BLaER1 (cell line): ENCODE results near the gene GMPPA.

Experiments used
- H3K27ac ChIP-seq: shearing (Covaris generic); formaldehyde crosslinking; 2 replicates; pipeline ENCODE4 v1.8.1; 2022
- H3K27me3 ChIP-seq: shearing (Covaris generic); formaldehyde crosslinking; 2 replicates; pipeline ENCODE4 v1.8.1; 2022
- H3K36me3 ChIP-seq: shearing (Covaris generic); formaldehyde crosslinking; 2 replicates; pipeline ENCODE4 v1.8.1; 2022
- H3K4me1 ChIP-seq: shearing (Covaris generic); formaldehyde crosslinking; 2 replicates; pipeline ENCODE4 v1.8.1; 2022
- H3K4me2 ChIP-seq: shearing (Covaris generic); formaldehyde crosslinking; 2 replicates; pipeline ENCODE4 v1.8.1; 2022
- H3K4me3 ChIP-seq: shearing (Covaris generic); formaldehyde crosslinking; 2 replicates; pipeline ENCODE4 v1.8.1; 2022
- H3K9ac ChIP-seq: shearing (Covaris generic); formaldehyde crosslinking; 2 replicates; pipeline ENCODE4 v1.8.1; 2022
- H3K9me3 ChIP-seq: shearing (Covaris generic); formaldehyde crosslinking; 2 replicates; pipeline ENCODE4 v1.8.1; 2022
- H4K20me1 ChIP-seq: shearing (Covaris generic); formaldehyde crosslinking; 2 replicates; pipeline ENCODE4 v1.8.1; 2022
- Cebpa-rat ChIP-seq: shearing (Covaris generic); IDR thresholded peaks from 2 replicates; pipeline ENCODE4 v1.8.1; 2022

Gene GMPPA

DNA sequence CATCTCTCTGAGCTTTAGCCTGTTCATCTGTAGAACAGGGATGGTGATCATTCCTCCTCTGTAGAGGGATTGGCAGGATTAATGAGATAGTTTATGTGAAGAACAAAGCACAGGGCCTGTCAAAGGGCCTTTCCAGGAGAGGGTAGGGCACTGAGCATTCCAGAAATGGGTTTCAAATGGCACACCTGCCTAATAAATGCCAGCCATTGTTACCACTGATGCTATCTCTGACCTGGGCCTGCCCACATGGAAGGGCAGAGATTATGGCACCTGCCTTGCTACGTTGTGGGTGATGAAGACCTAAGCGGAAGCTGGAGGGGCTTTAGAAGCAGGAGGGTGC lies 31.0 kb upstream of the GMPPA start:
- no peak overlapping the region for H3K9ac ChIP-seq

DNA sequence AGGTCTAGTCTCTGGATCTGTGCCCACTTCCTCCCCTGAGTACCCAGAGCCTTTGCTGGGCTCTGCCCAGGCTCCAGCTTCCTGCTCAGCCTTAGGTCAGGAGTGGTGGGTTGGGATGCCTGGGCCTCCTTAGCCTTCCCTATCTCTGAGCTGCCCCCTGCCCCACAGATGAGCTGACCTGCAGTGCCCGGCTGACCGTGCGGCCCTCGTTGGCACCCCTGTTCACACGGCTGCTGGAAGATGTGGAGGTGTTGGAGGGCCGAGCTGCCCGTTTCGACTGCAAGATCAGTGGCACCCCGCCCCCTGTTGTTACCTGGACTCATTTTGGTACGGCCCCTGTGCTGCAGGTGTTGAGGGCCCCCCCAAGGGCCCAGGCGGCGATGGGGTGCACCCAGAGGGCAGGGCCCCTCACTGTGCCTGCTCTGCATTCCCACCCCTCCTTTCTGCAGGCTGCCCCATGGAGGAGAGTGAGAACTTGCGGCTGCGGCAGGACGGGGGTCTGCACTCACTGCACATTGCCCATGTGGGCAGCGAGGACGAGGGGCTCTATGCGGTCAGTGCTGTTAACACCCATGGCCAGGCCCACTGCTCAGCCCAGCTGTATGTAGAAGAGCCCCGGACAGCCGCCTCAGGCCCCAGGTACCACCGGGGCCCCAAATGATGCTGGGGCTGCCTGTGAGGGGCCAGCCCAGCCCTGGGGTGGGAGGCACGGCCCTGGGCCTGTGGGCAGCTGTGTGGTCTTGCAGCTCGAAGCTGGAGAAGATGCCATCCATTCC lies 30.1 kb upstream of the GMPPA start:
- no peak overlapping the region for H3K4me3 ChIP-seq
- no peaks in the 10 kb centered on the region for H4K20me1 ChIP-seq
- peaks cover 45% of the 10 kb centered on the region for H3K4me1 ChIP-seq
- H3K36me3 ChIP-seq, result peaks cover 29% of the 10 kb centered on the region; the same call in 1 of the 2 replicates
- peak overlapping the region; percentile 49 for H3K4me2 ChIP-seq
- TF ChIP-seq Cebpa-rat, result no peak
- H3K9ac ChIP-seq, result no peak overlapping the region
- H3K9me3 ChIP-seq, result no peaks in the 10 kb centered on the region
- H3K27ac ChIP-seq, result no peak overlapping the region
- no peaks in the 10 kb centered on the region for H3K27me3 ChIP-seq

More for the DNA sequence above, 31.0 kb upstream of the GMPPA start:
- H3K4me2 ChIP-seq, result 0 out of 2 replicates have a peak overlapping the region, but pooled peaks have one; percentile 7
- H3K27me3 ChIP-seq, result no peaks in the 10 kb centered on the region
- no peaks in the 10 kb centered on the region for H3K9me3 ChIP-seq
- no peak for TF ChIP-seq Cebpa-rat
- no peak overlapping the region for H3K27ac ChIP-seq
- no peaks in the 10 kb centered on the region for H4K20me1 ChIP-seq
- H3K36me3 ChIP-seq, result peaks cover 24% of the 10 kb centered on the region; the same call in 1 of the 2 replicates
- peaks cover 48% of the 10 kb centered on the region for H3K4me1 ChIP-seq
- H3K4me3 ChIP-seq, result no peak overlapping the region

- no peak for TF ChIP-seq Cebpa-rat
- no peak overlapping the region for H3K4me2 ChIP-seq
- H3K9me3 ChIP-seq, result no peaks in the 10 kb centered on the region
- H3K27ac ChIP-seq, result no peak overlapping the region
- H3K4me3 ChIP-seq, result no peak overlapping the region
- no peak overlapping the region for H3K9ac ChIP-seq
- H3K36me3 ChIP-seq, result peaks cover 33% of the 10 kb centered on the region; the same call in 1 of the 2 replicates
- peaks cover 39% of the 10 kb centered on the region for H3K4me1 ChIP-seq
- no peaks in the 10 kb centered on the region for H3K27me3 ChIP-seq
- no peaks in the 10 kb centered on the region for H4K20me1 ChIP-seq
Measured at GRCh38 chr2:219469186-219469724, 29.4 kb upstream of the GMPPA start.

DNA sequence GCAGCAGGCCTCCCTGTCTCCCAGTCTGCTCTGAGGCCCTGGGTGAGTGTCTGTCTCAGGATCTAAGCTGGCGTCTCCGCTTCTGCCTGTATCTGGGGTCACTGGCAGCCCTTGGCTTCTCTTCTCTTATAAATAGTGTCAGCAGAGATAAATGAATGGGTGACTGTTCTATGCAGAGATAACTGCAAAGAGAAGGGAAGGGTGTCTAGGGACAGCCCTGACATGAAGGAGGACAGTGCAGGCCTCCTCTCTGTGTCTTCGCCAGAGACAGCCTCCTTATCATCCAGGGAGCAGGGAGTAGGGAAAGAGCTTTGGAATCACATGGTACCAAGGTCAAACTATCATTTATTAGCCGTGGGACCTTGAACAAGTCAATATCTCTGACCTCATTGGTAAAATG lies 28.3 kb upstream of the GMPPA start:
- Histone ChIP-seq H3K4me2 (no peak overlapping the region), H3K9ac (no peak overlapping the region), H3K9me3 (no peaks in the 10 kb centered on the region), H3K4me3 (no peak overlapping the region), H3K27me3 (no peaks in the 10 kb centered on the region), H3K4me1 (peaks cover 28% of the 10 kb centered on the region), H4K20me1 (no peaks in the 10 kb centered on the region), H3K36me3 (peaks cover 33% of the 10 kb centered on the region; the same call in 1 of the 2 replicates), H3K27ac (no peak overlapping the region)
- no peak for TF ChIP-seq Cebpa-rat

DNA sequence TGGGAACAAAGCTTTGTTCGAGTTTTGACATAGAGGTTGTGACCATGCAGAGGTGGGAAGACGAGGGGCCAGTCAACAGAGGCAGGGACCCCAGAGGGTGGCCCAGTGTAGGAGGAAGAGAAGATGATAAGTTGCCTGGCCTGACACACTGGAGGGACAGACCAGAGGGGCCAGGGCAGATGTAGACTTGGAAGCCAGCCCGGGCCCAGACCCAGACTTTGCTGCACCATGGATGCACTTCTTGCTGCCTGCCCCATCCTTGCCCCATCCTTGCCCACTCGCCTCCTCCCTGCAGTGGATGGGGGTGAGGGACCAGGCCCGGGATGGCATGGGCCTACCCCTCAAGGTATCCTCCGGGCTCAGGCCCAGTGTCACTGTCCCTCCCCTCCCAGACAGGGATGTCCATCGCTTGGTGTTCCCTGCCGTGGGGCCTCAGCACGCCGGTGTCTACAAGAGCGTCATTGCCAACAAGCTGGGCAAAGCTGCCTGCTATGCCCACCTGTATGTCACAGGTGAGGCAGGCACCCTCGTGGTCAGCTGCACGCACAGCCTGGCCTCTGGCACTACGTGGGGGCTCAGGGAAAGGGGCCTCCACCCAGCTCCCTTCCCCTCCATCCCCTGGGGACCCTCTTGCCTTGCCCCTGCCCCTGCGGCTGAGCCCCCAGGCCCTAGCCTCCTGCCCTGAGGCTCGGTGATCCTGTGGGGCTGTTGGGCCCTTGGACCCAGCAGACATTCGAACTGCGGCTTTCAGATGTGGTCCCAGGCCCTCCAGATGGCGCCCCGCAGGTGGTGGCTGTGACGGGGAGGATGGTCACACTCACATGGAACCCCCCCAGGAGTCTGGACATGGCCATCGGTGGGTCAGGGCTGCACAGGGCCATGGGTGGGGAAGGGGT lies 27.0 kb upstream of the GMPPA start:
- no peak for TF ChIP-seq Cebpa-rat
- H3K9me3 ChIP-seq, result no peaks in the 10 kb centered on the region
- peak overlapping the region; percentile 10; the same call in 1 of the 2 replicates for H3K9ac ChIP-seq
- H3K27me3 ChIP-seq, result no peaks in the 10 kb centered on the region
- no peak overlapping the region for H3K4me3 ChIP-seq
- H3K36me3 ChIP-seq, result peaks cover 27% of the 10 kb centered on the region; the same call in 1 of the 2 replicates
- no peak overlapping the region for H3K27ac ChIP-seq
- peaks cover 21% of the 10 kb centered on the region for H3K4me1 ChIP-seq
- no peak overlapping the region for H3K4me2 ChIP-seq
- no peaks in the 10 kb centered on the region for H4K20me1 ChIP-seq

GRCh38 chr2:219472629-219473187 lies 26.0 kb upstream of the GMPPA start:
- H3K36me3 ChIP-seq, result peaks cover 21% of the 10 kb centered on the region; the same call in 1 of the 2 replicates
- H3K4me2 ChIP-seq, result no peak overlapping the region
- no peak overlapping the region for H3K4me3 ChIP-seq
- H3K27ac ChIP-seq, result no peak overlapping the region
- no peaks in the 10 kb centered on the region for H4K20me1 ChIP-seq
- H3K9ac ChIP-seq, result no peak overlapping the region
- H3K27me3 ChIP-seq, result no peaks in the 10 kb centered on the region
- TF ChIP-seq Cebpa-rat, result no peak
- no peaks in the 10 kb centered on the region for H3K9me3 ChIP-seq
- peaks cover 16% of the 10 kb centered on the region for H3K4me1 ChIP-seq

DNA sequence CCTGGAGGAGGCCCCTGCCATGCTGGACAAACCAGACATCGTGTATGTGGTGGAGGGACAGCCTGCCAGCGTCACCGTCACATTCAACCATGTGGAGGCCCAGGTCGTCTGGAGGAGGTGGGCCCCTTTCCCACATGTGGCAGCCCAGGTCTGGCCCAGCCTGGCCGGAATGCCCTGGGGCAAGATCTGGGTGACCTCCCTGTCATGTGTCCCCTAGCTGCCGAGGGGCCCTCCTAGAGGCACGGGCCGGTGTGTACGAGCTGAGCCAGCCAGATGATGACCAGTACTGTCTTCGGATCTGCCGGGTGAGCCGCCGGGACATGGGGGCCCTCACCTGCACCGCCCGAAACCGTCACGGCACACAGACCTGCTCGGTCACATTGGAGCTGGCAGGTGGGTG lies 25.2 kb upstream of the GMPPA start:
- Histone ChIP-seq H3K4me2 (no peak overlapping the region), H4K20me1 (no peaks in the 10 kb centered on the region), H3K27me3 (no peaks in the 10 kb centered on the region), H3K4me1 (peaks cover 8% of the 10 kb centered on the region), H3K9ac (no peak overlapping the region), H3K4me3 (no peak overlapping the region), H3K36me3 (peaks cover 20% of the 10 kb centered on the region; the same call in 1 of the 2 replicates), H3K9me3 (no peaks in the 10 kb centered on the region), H3K27ac (no peak overlapping the region)
- no peak for TF ChIP-seq Cebpa-rat

- H3K27me3 ChIP-seq, result no peaks in the 10 kb centered on the region
- H3K36me3 ChIP-seq, result peaks cover 10% of the 10 kb centered on the region; the same call in 1 of the 2 replicates
- 0 out of 2 replicates have a peak, but pooled peaks cover 6% of the 10 kb centered on the region for H3K4me1 ChIP-seq
- H4K20me1 ChIP-seq, result no peaks in the 10 kb centered on the region
- H3K9ac ChIP-seq, result no peak overlapping the region
- H3K4me2 ChIP-seq, result no peak overlapping the region
- H3K4me3 ChIP-seq, result no peak overlapping the region
- H3K9me3 ChIP-seq, result no peaks in the 10 kb centered on the region
- H3K27ac ChIP-seq, result no peak overlapping the region
- no peak for TF ChIP-seq Cebpa-rat
Measured at GRCh38 chr2:219474285-219475060, 24.2 kb upstream of the GMPPA start.

- H3K4me1 ChIP-seq, result 0 out of 2 replicates have a peak, but pooled peaks cover 6% of the 10 kb centered on the region
- no peak for TF ChIP-seq Cebpa-rat
- no peaks in the 10 kb centered on the region for H4K20me1 ChIP-seq
- H3K9me3 ChIP-seq, result no peaks in the 10 kb centered on the region
- H3K27ac ChIP-seq, result no peak overlapping the region
- H3K36me3 ChIP-seq, result peaks cover 9% of the 10 kb centered on the region; the same call in 1 of the 2 replicates
- H3K27me3 ChIP-seq, result no peaks in the 10 kb centered on the region
- H3K9ac ChIP-seq, result no peak overlapping the region
- no peak overlapping the region for H3K4me2 ChIP-seq
- no peak overlapping the region for H3K4me3 ChIP-seq
Measured at GRCh38 chr2:219475278-219475677, 23.4 kb upstream of the GMPPA start.
